A549 (cell line): Measurements from ENCODE around the gene CYSRT1. TPM values are rescaled to one million over a fixed set of nuclear protein-coding genes. Genes with fewer than 3 reads are reported as not detected.

Source experiments
- ATAC-seq, 2 experiments: fragments of 200-7000 bp in 1 of 2; fragments of >200 bp in 1 of 2; cut with Nextera tagmentation in 1 of 2; cut with Tn5 transposase in 1 of 2; 3 replicates each; pipeline versions ENCODE4 v1.8.0 to v1.9.1; 2018 to 2020; ENCODE audit warnings: mild to moderate bottlenecking in 1 of 2, moderate library complexity in 1 of 2
- CTCF ChIA-PET: fragments of 300-600 bp; sonication (Branson Sonifier 250); formaldehyde crosslinking; extraction: SDS; loops from one replicate; lab custom pipeline; 2021; ENCODE audit warnings: antibody characterized with exemption, inconsistent platforms; lab: Yijun Ruan, JAX
- POLR2A ChIA-PET: fragments of 350-600 bp; formaldehyde crosslinking; extraction: SDS; loops from one replicate; lab custom pipeline; 2021; ENCODE audit warnings: antibody characterized with exemption, inconsistent platforms; lab: Yijun Ruan, JAX
- DNase-seq, 2 experiments: peaks; one replicate each; pipeline versions ENCODE4 v3.0.0 to v3.0.0-alpha.2; 2011 to 2016; ENCODE audit warnings: low read depth in 1 of 2, low spot score in 1 of 2
- FAIRE-seq: peaks from 2 replicates; lab custom pipeline; 2011; peaks lifted over from hg19 to GRCh38; lab: Jason Lieb, UNC
- H3K27ac ChIP-seq, 2 experiments: fragments of >200 bp; sonication (Bioruptor Twin); formaldehyde crosslinking; 3 replicates each; pipeline ENCODE4 v1.5.1; 2016 to 2017
- H3K4me1 ChIP-seq: fragments of >200 bp; sonication (Bioruptor Twin); formaldehyde crosslinking; 3 replicates; pipeline ENCODE4 v1.6.1; 2016
- H3K4me2 ChIP-seq: fragments of >200 bp; sonication (Bioruptor Twin); formaldehyde crosslinking; 3 replicates; pipeline ENCODE4 v1.6.1; 2016
- H3K4me3 ChIP-seq: fragments of >200 bp; sonication (Bioruptor Twin); formaldehyde crosslinking; 3 replicates; pipeline ENCODE4 v1.5.1; 2016
- H3K9me3 ChIP-seq: fragments of >200 bp; sonication (Bioruptor Twin); formaldehyde crosslinking; 3 replicates; pipeline ENCODE4 v1.6.1; 2016
- EHMT2 ChIP-seq: fragments of 200-600 bp; sonication (generic); IDR thresholded peaks from 2 replicates; pipeline ENCODE4 v1.6.1; 2016; ENCODE audit warnings: antibody characterized with exemption, low read depth, mild to moderate bottlenecking, moderate library complexity
- FOSL2 ChIP-seq, 2 experiments: fragments of 450-650 bp in 1 of 2; fragments of >200 bp in 1 of 2; sonication (Bioruptor Twin) in 1 of 2; formaldehyde crosslinking; IDR thresholded peaks; 2 replicates each; pipeline versions ENCODE4 v1.5.0 to v1.6.1; 2016 to 2020; ENCODE audit warnings: mild to moderate bottlenecking in 1 of 2, moderate library complexity in 1 of 2
- FOXS1 ChIP-seq: fragments of 250-450 bp; sonication (Bioruptor Pico); IDR thresholded peaks from 2 replicates; pipeline ENCODE4 v1.5.0; 2020; ENCODE audit warnings: mild to moderate bottlenecking, moderate library complexity
- HOXB5 ChIP-seq: fragments of 250-450 bp; sonication (Bioruptor Pico); IDR thresholded peaks from 2 replicates; pipeline ENCODE4 v1.5.0; 2020; ENCODE audit warnings: mild to moderate bottlenecking, moderate library complexity
- JUNB ChIP-seq: fragments of >200 bp; sonication (Bioruptor Twin); formaldehyde crosslinking; IDR thresholded peaks from 2 replicates; pipeline ENCODE4 v1.6.1; 2016
- KDM5A ChIP-seq: fragments of 200-600 bp; sonication (generic); IDR thresholded peaks from 2 replicates; pipeline ENCODE4 v1.6.1; 2016; ENCODE audit warnings: antibody characterized with exemption, mild to moderate bottlenecking
- MAZ ChIP-seq: fragments of 150-350 bp; IDR thresholded peaks from 2 replicates; pipeline ENCODE4 v1.6.1; 2014; ENCODE audit warnings: antibody characterized with exemption, low read depth, low read length, borderline replicate concordance
- NPAS2 ChIP-seq: fragments of 250-450 bp; sonication (Bioruptor Pico); IDR thresholded peaks from 2 replicates; pipeline ENCODE4 v1.8.0; 2022; ENCODE audit warnings: mild to moderate bottlenecking, moderate library complexity, borderline replicate concordance
- NR3C1 ChIP-seq: fragments of >200 bp; sonication (Bioruptor Twin); formaldehyde crosslinking; IDR thresholded peaks from 3 replicates; pipeline ENCODE4 v1.6.1; 2017
- PHF8 ChIP-seq: fragments of 200-600 bp; sonication (generic); IDR thresholded peaks from 2 replicates; pipeline ENCODE4 v1.6.1; 2016; ENCODE audit warnings: low read depth, mild to moderate bottlenecking, antibody characterized with exemption, moderate library complexity, borderline replicate concordance
- RAD21 ChIP-seq, 2 experiments: fragments of >200 bp in 1 of 2; sonication (Bioruptor Twin) in 1 of 2; formaldehyde crosslinking in 1 of 2; IDR thresholded peaks in 1 of 2; conservative IDR thresholded peaks in 1 of 2; 2 replicates in 1 of 2; 3 replicates in 1 of 2; pipeline ENCODE4 v1.6.1; 2012 to 2018; ENCODE audit warnings: inconsistent platforms in 1 of 2
- RFX5 ChIP-seq: fragments of 450-650 bp; IDR thresholded peaks from 2 replicates; pipeline ENCODE4 v1.7.1; 2014; ENCODE audit warnings: antibody characterized with exemption, mild to moderate bottlenecking, moderate library complexity
- RNF2 ChIP-seq: fragments of 200-600 bp; sonication (generic); IDR thresholded peaks from 2 replicates; pipeline ENCODE4 v1.6.1; 2016; ENCODE audit warnings: low read depth, mild to moderate bottlenecking, antibody characterized with exemption, moderate library complexity, borderline replicate concordance
- SMC3 ChIP-seq: fragments of >200 bp; sonication (Bioruptor Twin); formaldehyde crosslinking; IDR thresholded peaks from 3 replicates; pipeline ENCODE4 v1.6.1; 2018; ENCODE audit warnings: inconsistent platforms
- TFCP2L1 ChIP-seq: fragments of 250-450 bp; sonication (Bioruptor Pico); IDR thresholded peaks from 2 replicates; pipeline ENCODE4 v1.5.0; 2021; ENCODE audit warnings: mild to moderate bottlenecking
- TP53 ChIP-seq: fragments of 250-450 bp; sonication (Bioruptor Pico); IDR thresholded peaks from 2 replicates; pipeline ENCODE4 v1.5.0; 2021; ENCODE audit warnings: mild to moderate bottlenecking, moderate library complexity
- ZNF302 ChIP-seq: fragments of 250-450 bp; sonication (Bioruptor Pico); IDR thresholded peaks from 2 replicates; pipeline ENCODE4 v1.9.0; 2021; ENCODE audit warnings: inconsistent platforms, mild to moderate bottlenecking, moderate library complexity
- ZSCAN20 ChIP-seq: fragments of 250-450 bp; sonication (Bioruptor Pico); IDR thresholded peaks from 2 replicates; pipeline ENCODE4 v1.8.0; 2022; ENCODE audit warnings: mild to moderate bottlenecking, moderate library complexity
- whole genome bisulfite sequencing: methylation state at CpG from one replicate; pipeline ENCODE4 v1.1.6; 2017; ENCODE audit errors: missing lambda C conversion rate; 5-methylcytosine and 5-hydroxymethylcytosine counted together
- polyA plus RNA-seq, 4 experiments: library from polyadenylated mRNA; depleted of rRNA in 3 of 4; stranded (reverse); fragments of >200 nt; fragmentation: RNase III in 1 of 4; extraction: RNeasy Plus Mini Kit Qiagen cat#74134 plus additional on column Dnase treatment in 1 of 4; gene quantifications; 2 replicates in 3 of 4; 3 replicates in 1 of 4; pipeline ENCODE4 v1.2.3, GENCODE V29; 2011 to 2017
- TF ChIP-seq, protein P1 (sequence below): IDR thresholded peaks from 2 replicates; pipeline ENCODE4 v1.6.1; 2012
- TF ChIP-seq, protein P2 (sequence below): IDR thresholded peaks from 2 replicates; pipeline ENCODE4 v1.6.1; 2012; ENCODE audit warnings: low read depth, borderline replicate concordance
- TF ChIP-seq, protein P3 (sequence below): fragments of >200 bp; sonication (Bioruptor Twin); formaldehyde crosslinking; IDR thresholded peaks from 3 replicates; pipeline ENCODE4 v1.5.1; 2016

CYSRT1 gene
- polyA plus RNA-seq, 2 of the 4 experiments (the other 2 are of a cell fraction), result 0.30 to 0.81 TPM

DNA sequence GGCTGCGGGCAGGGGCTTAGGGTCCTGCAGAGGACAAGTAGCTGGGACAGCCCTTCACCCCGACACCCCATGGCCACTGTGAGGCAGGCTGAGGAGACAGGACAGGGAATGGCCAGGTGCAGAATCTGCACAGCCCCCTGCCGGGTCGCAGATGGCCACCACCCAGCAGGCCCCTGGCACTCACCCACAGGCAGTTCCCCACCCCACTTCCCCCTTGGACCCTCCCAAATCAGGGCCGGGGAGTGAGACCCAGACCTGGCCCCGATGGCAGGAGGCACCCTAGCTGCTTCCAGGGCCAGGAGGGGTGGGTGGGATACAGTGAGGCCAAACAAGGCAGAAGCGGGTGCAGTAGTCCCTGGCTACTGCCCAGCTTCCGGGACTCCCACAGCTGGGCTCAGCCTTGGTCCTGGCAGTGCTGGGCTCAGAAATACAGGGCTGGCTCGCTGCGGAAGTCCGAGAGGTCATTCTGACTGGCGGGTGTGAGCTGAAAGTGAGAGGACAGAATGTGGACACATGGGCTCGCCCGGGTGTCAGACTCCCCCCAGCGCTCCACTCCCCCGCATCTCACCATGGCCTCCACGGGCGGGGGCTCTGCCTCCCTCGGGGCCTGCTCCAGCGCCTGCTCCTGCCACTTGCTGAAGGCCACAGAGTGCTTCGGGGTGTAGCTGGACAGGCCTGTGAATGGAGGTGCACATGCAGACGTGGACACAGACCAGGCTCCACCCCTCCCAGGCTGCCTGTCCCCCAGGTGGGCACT lies 33.1 kb upstream of the CYSRT1 start:
- ATAC-seq, result no peak
- no peak overlapping the region for H3K4me3 ChIP-seq
- ChIA-PET POLR2A (interaction anchor here (1.8 kb wide), 1 partner anchor 9 kb away, joined by 10 read pairs; the partner anchor contains the start of gene TPRN), CTCF (interaction anchor here (0.6 to 11.5 kb wide), 8 partner anchors 9 to 107 kb away, joined by 3 to 156 read pairs (median 5); partner anchors contain the start of genes CYSRT1, LRRC26, RNF208 and RNF224)
- no peak for TF ChIP-seq TFCP2L1 (CRISPR knock-in tag)
- TF ChIP-seq, protein P1, sequence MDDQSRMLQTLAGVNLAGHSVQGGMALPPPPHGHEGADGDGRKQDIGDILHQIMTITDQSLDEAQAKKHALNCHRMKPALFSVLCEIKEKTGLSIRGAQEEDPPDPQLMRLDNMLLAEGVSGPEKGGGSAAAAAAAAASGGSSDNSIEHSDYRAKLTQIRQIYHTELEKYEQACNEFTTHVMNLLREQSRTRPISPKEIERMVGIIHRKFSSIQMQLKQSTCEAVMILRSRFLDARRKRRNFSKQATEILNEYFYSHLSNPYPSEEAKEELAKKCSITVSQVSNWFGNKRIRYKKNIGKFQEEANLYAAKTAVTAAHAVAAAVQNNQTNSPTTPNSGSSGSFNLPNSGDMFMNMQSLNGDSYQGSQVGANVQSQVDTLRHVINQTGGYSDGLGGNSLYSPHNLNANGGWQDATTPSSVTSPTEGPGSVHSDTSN, result no peak
- TF ChIP-seq JUNB, result no peak
- no peak for TF ChIP-seq PHF8
- TF ChIP-seq EHMT2, result no peak
- DNase-seq, result no peak
- no peaks in the 10 kb centered on the region for H3K9me3 ChIP-seq
- H3K27ac ChIP-seq, result no peak overlapping the region
- FAIRE-seq, result no peak
- WGBS, result 82% methylated on average over 14 of the region's 22 CpGs
- no peak overlapping the region for H3K4me2 ChIP-seq
- peaks cover 41% of the 10 kb centered on the region for H3K4me1 ChIP-seq

DNA sequence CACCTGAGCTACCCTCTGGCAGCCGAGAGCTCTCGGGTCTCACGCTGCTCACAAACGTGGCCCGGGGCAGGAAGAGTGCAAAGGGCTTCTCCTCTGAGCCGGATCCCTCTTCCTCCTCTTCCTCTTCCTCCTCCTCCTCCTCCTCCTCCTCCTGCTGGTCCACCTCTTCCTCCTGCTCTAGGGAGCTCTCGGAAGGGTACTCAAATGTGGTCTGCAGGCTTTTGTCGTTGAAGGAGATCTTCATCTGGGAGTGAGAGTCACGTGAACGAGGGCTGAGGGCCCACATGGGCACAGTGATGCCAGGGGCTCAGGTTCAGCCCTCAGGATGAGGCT lies 32.6 kb upstream of the CYSRT1 start:
- DNase-seq (no peak), ATAC-seq (no peak), FAIRE-seq (no peak)
- Histone ChIP-seq H3K9me3 (no peaks in the 10 kb centered on the region), H3K4me3 (no peak overlapping the region), H3K27ac (no peak overlapping the region), H3K4me2 (no peak overlapping the region), H3K4me1 (peaks cover 36% of the 10 kb centered on the region)
- ChIA-PET POLR2A (interaction anchor here (1.8 kb wide), 1 partner anchor 8 kb away, joined by 10 read pairs; the partner anchor contains the start of gene TPRN), CTCF (interaction anchor here (0.6 to 11.5 kb wide), 8 partner anchors 10 to 125 kb away, joined by 3 to 156 read pairs (median 5); partner anchors contain the start of genes CYSRT1, LRRC26, RNF208 and RNF224)
- WGBS, result 86% methylated on average over 10 of the region's 10 CpGs
- no peak for TF ChIP-seq HOXB5 (CRISPR knock-in tag)
- no peak for TF ChIP-seq EHMT2
- TF ChIP-seq SMC3, result no peak
- TF ChIP-seq RAD21 (conservative IDR thresholded peaks at IDR 0.05 in 1 of 2, IDR thresholded peaks at IDR 0.05 in 1 of 2), result no peak

DNA sequence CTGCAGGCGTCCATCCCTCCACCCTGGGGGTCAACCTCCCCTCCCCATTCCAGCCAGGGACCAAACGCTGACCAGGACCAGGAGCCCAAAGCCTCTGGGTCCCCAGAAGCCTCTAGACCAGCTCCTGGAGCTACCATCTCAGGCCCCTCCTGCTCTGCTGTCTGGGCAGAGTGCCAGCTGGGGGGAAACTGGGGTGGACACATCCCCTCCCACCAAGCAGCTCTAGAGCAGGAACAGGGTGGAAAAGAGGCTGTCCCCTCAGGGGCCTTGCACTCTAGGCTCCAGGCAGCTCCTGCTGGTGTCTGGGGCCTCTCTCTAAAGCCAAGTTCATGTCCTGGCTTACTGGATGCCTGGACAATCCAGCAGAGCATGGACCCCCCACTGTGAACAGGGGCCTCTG lies 32.1 kb upstream of the CYSRT1 start:
- Histone ChIP-seq H3K4me2 (no peak overlapping the region), H3K27ac (no peak overlapping the region), H3K4me3 (no peak overlapping the region), H3K4me1 (peaks cover 33% of the 10 kb centered on the region), H3K9me3 (no peaks in the 10 kb centered on the region)
- no peak for ATAC-seq
- TF ChIP-seq KDM5A (no peak), RNF2 (no peak), FOSL2 (IDR thresholded peaks at IDR 0.05) (no peak), FOSL2 (CRISPR knock-in tag; IDR thresholded peaks at IDR 0.05) (no peak), TP53 (CRISPR knock-in tag) (no peak), RFX5 (no peak), FOXS1 (no peak), NR3C1 (no peak), MAZ (no peak), ZNF302 (CRISPR knock-in tag) (no peak), ZSCAN20 (CRISPR knock-in tag) (no peak), NPAS2 (CRISPR knock-in tag) (no peak)
- TF ChIP-seq, protein P2, sequence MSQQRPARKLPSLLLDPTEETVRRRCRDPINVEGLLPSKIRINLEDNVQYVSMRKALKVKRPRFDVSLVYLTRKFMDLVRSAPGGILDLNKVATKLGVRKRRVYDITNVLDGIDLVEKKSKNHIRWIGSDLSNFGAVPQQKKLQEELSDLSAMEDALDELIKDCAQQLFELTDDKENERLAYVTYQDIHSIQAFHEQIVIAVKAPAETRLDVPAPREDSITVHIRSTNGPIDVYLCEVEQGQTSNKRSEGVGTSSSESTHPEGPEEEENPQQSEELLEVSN, result no peak
- TF ChIP-seq, protein P3, sequence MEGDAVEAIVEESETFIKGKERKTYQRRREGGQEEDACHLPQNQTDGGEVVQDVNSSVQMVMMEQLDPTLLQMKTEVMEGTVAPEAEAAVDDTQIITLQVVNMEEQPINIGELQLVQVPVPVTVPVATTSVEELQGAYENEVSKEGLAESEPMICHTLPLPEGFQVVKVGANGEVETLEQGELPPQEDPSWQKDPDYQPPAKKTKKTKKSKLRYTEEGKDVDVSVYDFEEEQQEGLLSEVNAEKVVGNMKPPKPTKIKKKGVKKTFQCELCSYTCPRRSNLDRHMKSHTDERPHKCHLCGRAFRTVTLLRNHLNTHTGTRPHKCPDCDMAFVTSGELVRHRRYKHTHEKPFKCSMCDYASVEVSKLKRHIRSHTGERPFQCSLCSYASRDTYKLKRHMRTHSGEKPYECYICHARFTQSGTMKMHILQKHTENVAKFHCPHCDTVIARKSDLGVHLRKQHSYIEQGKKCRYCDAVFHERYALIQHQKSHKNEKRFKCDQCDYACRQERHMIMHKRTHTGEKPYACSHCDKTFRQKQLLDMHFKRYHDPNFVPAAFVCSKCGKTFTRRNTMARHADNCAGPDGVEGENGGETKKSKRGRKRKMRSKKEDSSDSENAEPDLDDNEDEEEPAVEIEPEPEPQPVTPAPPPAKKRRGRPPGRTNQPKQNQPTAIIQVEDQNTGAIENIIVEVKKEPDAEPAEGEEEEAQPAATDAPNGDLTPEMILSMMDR, result no peak
- no peak for DNase-seq
- ChIA-PET POLR2A (interaction anchor here (1.8 kb wide), 1 partner anchor 8 kb away, joined by 10 read pairs; the partner anchor contains the start of gene TPRN), CTCF (interaction anchor here (0.6 to 11.5 kb wide), 8 partner anchors 9 to 125 kb away, joined by 3 to 156 read pairs (median 5); partner anchors contain the start of genes CYSRT1, LRRC26, RNF208 and RNF224)
- no peak for FAIRE-seq
- WGBS, result 36% methylated on average over 2 of the region's 2 CpGs
